NT2/D1 (cell line): Measurements from ENCODE around the gene PIK3C2B.

Source experiments
- DNase-seq: peaks from one replicate; pipeline ENCODE4 v3.0.0-alpha.2; 2011; ENCODE audit warnings: low read depth, low spot score
- H3K27me3 ChIP-seq: 2 replicates; pipeline ENCODE4 v1.6.0; 2011; ENCODE audit warnings: mild to moderate bottlenecking; ENCODE audit not compliant: insufficient read length, insufficient read depth
- H3K36me3 ChIP-seq: 2 replicates; pipeline ENCODE4 v1.6.1; 2011; ENCODE audit warnings: mild to moderate bottlenecking, low read length, mixed read lengths; ENCODE audit not compliant: insufficient read depth, insufficient read length
- H3K4me1 ChIP-seq: 2 replicates; pipeline ENCODE4 v1.5.1; 2011; ENCODE audit not compliant: insufficient read depth, insufficient read length
- H3K4me3 ChIP-seq: 2 replicates; pipeline ENCODE4 v1.5.1; 2011; ENCODE audit warnings: low read depth; ENCODE audit not compliant: insufficient read length
- H3K9ac ChIP-seq: 2 replicates; pipeline ENCODE4 v1.6.0; 2011; ENCODE audit warnings: low read depth; ENCODE audit not compliant: insufficient read length
- H3K9me3 ChIP-seq: 2 replicates; pipeline ENCODE4 v1.5.1; 2011; ENCODE audit warnings: mild to moderate bottlenecking, low read length; ENCODE audit not compliant: insufficient read depth
- SUZ12 ChIP-seq: IDR thresholded peaks from 2 replicates; pipeline ENCODE4 v1.6.1; 2011; ENCODE audit not compliant: insufficient read length, insufficient read depth; ENCODE audit errors: extremely low read depth
- YY1 ChIP-seq: IDR thresholded peaks from 2 replicates; pipeline ENCODE4 v1.6.1; 2011; ENCODE audit not compliant: insufficient read length, insufficient read depth
- ZNF274 ChIP-seq: IDR thresholded peaks from 2 replicates; pipeline ENCODE4 v1.6.1; 2011; ENCODE audit warnings: mild to moderate bottlenecking, low read depth, low read length

Gene PIK3C2B

DNA sequence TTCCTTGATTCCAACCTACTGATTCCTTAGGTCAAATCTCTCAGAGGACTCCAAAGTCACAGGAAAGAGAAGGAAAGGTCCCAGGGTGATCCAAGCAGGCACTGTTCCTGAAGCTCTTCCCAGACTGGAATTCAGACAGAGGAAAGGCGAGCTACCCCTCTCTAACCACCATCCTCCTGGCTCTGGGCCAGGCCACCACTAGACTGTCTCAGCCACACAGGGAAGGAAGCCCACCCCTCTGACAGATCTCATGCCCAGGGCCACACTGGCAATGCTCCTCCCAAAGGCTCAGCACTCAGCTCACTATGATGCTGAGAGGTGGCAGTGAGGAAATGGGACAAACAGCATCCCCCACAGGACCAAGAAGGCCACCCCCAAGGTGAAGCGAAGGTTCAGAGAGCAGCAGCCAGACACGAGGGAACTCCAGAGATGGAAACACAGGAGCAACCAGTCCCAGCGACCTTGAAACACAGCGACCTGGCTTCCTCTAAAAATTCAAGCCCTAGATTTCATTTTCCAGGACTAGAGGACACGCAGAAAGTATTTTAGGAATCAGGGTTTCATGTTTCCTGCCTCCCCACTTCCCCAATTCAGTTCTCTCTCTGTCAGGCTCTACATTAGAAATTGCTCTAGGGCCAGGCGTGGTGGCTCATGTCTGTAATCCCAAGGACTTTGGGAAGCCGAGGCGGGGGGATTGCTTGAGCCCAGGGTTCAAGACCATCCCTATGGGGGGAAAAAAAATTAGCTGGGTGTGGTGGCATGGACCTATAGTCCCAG, 18.8 kb downstream of the PIK3C2B start:
- no peaks in the 10 kb centered on the region for H3K36me3 ChIP-seq
- DNase-seq, result no peak
- H3K27me3 ChIP-seq, result no peaks in the 10 kb centered on the region
- H3K4me3 ChIP-seq, result no peak overlapping the region
- H3K9me3 ChIP-seq, result no peaks in the 10 kb centered on the region
- H3K4me1 ChIP-seq, result peaks cover 17% of the 10 kb centered on the region
- no peak for TF ChIP-seq YY1
- TF ChIP-seq ZNF274, result no peak
- no peak for TF ChIP-seq SUZ12
- H3K9ac ChIP-seq, result no peak overlapping the region

- TF ChIP-seq ZNF274 (no peak), YY1 (no peak), SUZ12 (no peak)
- H3K4me1 ChIP-seq, result peaks cover 6% of the 10 kb centered on the region
- DNase-seq, result no peak
- H3K36me3 ChIP-seq, result peaks cover 12% of the 10 kb centered on the region
- no peaks in the 10 kb centered on the region for H3K9me3 ChIP-seq
- no peak overlapping the region for H3K4me3 ChIP-seq
- no peak overlapping the region for H3K9ac ChIP-seq
- no peaks in the 10 kb centered on the region for H3K27me3 ChIP-seq
Observed at GRCh38 chr1:204473400-204473965, 21.1 kb downstream of the PIK3C2B start.

- TF ChIP-seq YY1 (no peak), ZNF274 (no peak), SUZ12 (no peak)
- H3K9me3 ChIP-seq, result no peaks in the 10 kb centered on the region
- H3K36me3 ChIP-seq, result peaks cover 17% of the 10 kb centered on the region
- H3K4me3 ChIP-seq, result no peak overlapping the region
- no peaks in the 10 kb centered on the region for H3K27me3 ChIP-seq
- no peak for DNase-seq
- no peak overlapping the region for H3K9ac ChIP-seq
- no peaks in the 10 kb centered on the region for H3K4me1 ChIP-seq
Observed at GRCh38 chr1:204472660-204473059, 21.9 kb downstream of the PIK3C2B start.

DNA sequence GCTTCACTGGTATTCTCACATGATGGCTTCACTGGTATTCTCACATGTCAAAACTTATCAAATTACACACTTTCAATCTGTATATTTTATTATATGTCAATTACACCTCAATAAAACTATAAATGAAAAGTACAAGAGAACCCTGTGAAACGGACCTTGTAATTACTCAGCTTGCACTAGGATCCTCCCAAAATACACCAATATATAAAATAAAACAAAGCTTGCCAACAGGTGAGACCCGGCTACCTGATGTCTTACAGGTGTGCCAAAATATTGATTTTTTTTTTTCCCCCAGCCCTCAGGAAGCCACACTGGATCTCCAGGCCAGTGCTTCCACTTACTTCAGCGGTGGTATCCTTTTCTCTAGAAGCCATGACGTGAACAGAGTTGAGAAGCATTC, 22.9 kb downstream of the PIK3C2B start:
- TF ChIP-seq SUZ12 (no peak), YY1 (no peak), ZNF274 (no peak)
- no peak for DNase-seq
- H3K4me1 ChIP-seq, result peaks cover 7% of the 10 kb centered on the region
- no peaks in the 10 kb centered on the region for H3K9me3 ChIP-seq
- H3K27me3 ChIP-seq, result no peaks in the 10 kb centered on the region
- H3K4me3 ChIP-seq, result no peak overlapping the region
- H3K9ac ChIP-seq, result no peak overlapping the region
- H3K36me3 ChIP-seq, result peaks cover 18% of the 10 kb centered on the region

- Histone ChIP-seq H3K36me3 (peaks cover 20% of the 10 kb centered on the region), H3K27me3 (no peaks in the 10 kb centered on the region), H3K9me3 (no peaks in the 10 kb centered on the region), H3K9ac (no peak overlapping the region), H3K4me1 (peaks cover 19% of the 10 kb centered on the region), H3K4me3 (no peak overlapping the region)
- TF ChIP-seq YY1 (no peak), ZNF274 (no peak), SUZ12 (no peak)
- no peak for DNase-seq
Observed at GRCh38 chr1:204469304-204469703, 25.3 kb downstream of the PIK3C2B start.

GRCh38 chr1:204468766-204469302, 25.8 kb downstream of the PIK3C2B start:
- TF ChIP-seq YY1 (no peak), SUZ12 (no peak), ZNF274 (no peak)
- no peak overlapping the region for H3K4me3 ChIP-seq
- no peaks in the 10 kb centered on the region for H3K9me3 ChIP-seq
- peaks cover 19% of the 10 kb centered on the region for H3K4me1 ChIP-seq
- H3K9ac ChIP-seq, result no peak overlapping the region
- no peaks in the 10 kb centered on the region for H3K27me3 ChIP-seq
- H3K36me3 ChIP-seq, result peaks cover 25% of the 10 kb centered on the region
- DNase-seq, result no peak

DNA sequence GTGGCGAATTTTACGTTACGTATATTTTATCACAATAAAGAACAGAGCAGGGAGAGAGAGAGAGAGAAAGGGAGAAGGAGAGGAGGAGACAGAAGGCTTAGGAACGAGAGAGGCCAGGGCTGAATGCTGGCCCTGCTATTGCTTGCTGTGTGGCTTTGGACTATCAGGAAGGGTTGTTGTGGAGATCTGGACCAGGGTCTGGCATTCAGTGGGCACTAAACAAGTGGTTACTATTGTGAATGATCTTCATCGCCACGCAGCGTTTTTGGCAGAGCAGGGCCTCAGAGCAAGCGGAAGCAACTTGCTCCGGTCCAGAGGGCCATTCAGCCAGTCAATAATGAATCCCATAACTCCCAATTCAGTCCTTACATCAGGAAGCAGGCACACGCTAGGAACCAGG, 26.4 kb downstream of the PIK3C2B start:
- H3K36me3 ChIP-seq, result peaks cover 29% of the 10 kb centered on the region
- no peak overlapping the region for H3K4me3 ChIP-seq
- H3K27me3 ChIP-seq, result no peaks in the 10 kb centered on the region
- DNase-seq, result no peak
- H3K9ac ChIP-seq, result no peak overlapping the region
- no peak for TF ChIP-seq ZNF274
- no peak for TF ChIP-seq YY1
- no peak for TF ChIP-seq SUZ12
- no peaks in the 10 kb centered on the region for H3K9me3 ChIP-seq
- H3K4me1 ChIP-seq, result peaks cover 21% of the 10 kb centered on the region
